Left lung (tissue), 10 donors: ENCODE data around the gene SV2B. TPM values are rescaled to one million over a fixed set of nuclear protein-coding genes. Genes with fewer than 3 reads are reported as not detected.

ENCODE experiments used
- ATAC-seq: fragments of 200-7000 bp; cut with Tn5 transposase; one replicate; pipeline ENCODE4 v1.9.1; 2020; ENCODE audit warnings: moderate library complexity
- DNase-seq, 4 donors: peaks; one replicate each; pipeline ENCODE4 v3.0.0-alpha.2; 2013 to 2020
- H3K27ac ChIP-seq, 2 donors: fragments of 200-600 bp; sonication (generic) in 1 of 2; one replicate each; pipeline versions ENCODE4 v1.5.0 to v1.8.0; 2020 to 2021
- H3K27me3 ChIP-seq, 2 donors: fragments of 200-600 bp; sonication (generic) in 1 of 2; one replicate each; pipeline versions ENCODE4 v1.5.0 to v1.8.0; 2020 to 2021
- H3K36me3 ChIP-seq, 2 donors: fragments of 200-600 bp; sonication (generic) in 1 of 2; one replicate each; pipeline versions ENCODE4 v1.5.0 to v1.8.0; 2020 to 2021
- H3K4me1 ChIP-seq, 2 donors: fragments of 200-600 bp; one replicate each; pipeline ENCODE4 v1.8.0; 2021
- H3K4me3 ChIP-seq, 2 donors: fragments of 200-600 bp; sonication (generic) in 1 of 2; one replicate each; pipeline versions ENCODE4 v1.5.0 to v1.8.0; 2020 to 2021; ENCODE audit warnings: mild to moderate bottlenecking in 1 of 2
- H3K9me3 ChIP-seq, 2 donors: fragments of 200-600 bp; sonication (generic) in 1 of 2; one replicate each; pipeline versions ENCODE4 v1.5.0 to v1.8.0; 2020 to 2021
- intact Hi-C, 2 donors: fragments of 100-400 bp; cut with DNase I; formaldehyde crosslinking; loops; one replicate each; pipeline versions ENCODE4 v1.11.2 to v1.14.2; 2022
- polyA plus RNA-seq, 6 donors: library from polyadenylated mRNA; unstranded; fragments of 120-200 nt; gene quantifications; one replicate each; pipeline ENCODE4 v1.2.1, GENCODE V29; 2013; ENCODE audit not compliant: insufficient read length in 6 of 6
- total RNA-seq, 2 donors: library from RNA; stranded (reverse); fragmentation: NEBNext Ultra II Directional; extraction: Animal tissue kit (Norgen Biotek cat#: 25700); gene quantifications; one replicate each; pipeline ENCODE4 v1.2.1, GENCODE V29; 2021
- TF ChIP-seq, protein P1 (sequence below), 2 donors: fragments of 200-600 bp; sonication (generic) in 1 of 2; IDR thresholded peaks; one replicate each; pipeline versions ENCODE4 v1.5.0 to v1.8.0; 2021; ENCODE audit warnings: antibody characterized with exemption in 2 of 2
- donor health status: DM: no; HTN: yes; CAD: no.
- donor health status: DM: no; HTN: no; CAD: no.

SV2B gene
- total and polyA plus RNA-seq, 8 donors: 0.58 to 3.2 (median 1.4) TPM

DNA sequence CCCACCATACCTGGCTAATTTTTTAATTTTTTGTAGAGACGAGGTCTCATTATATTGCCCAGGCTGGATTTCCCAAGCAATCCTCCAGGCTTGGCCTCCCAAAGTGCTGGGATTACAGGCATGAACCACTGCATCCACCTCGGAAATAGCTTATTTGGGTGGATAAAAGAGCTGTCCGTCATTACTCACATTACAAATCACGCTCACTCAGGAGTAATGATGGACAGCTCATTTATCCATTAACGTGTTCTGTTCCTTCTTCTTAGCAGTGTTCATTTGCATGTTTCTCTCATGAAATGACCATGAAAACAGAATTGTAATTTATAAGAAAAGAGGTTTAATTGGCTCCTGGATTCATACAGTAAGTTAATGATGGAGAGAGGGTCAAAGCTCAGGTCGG is 9.8 kb downstream of the SV2B start:
- ATAC-seq: no peak
- no peak for DNase-seq
- Histone ChIP-seq H3K27ac (no peak overlapping the region), H3K4me1 (no peaks in the 10 kb centered on the region), H3K9me3 (no peaks in the 10 kb centered on the region), H3K27me3 (no peaks in the 10 kb centered on the region), H3K4me3 (no peak overlapping the region), H3K36me3 (no peaks in the 10 kb centered on the region)
- intact Hi-C loops: no loop called here
- TF ChIP-seq, protein P1, sequence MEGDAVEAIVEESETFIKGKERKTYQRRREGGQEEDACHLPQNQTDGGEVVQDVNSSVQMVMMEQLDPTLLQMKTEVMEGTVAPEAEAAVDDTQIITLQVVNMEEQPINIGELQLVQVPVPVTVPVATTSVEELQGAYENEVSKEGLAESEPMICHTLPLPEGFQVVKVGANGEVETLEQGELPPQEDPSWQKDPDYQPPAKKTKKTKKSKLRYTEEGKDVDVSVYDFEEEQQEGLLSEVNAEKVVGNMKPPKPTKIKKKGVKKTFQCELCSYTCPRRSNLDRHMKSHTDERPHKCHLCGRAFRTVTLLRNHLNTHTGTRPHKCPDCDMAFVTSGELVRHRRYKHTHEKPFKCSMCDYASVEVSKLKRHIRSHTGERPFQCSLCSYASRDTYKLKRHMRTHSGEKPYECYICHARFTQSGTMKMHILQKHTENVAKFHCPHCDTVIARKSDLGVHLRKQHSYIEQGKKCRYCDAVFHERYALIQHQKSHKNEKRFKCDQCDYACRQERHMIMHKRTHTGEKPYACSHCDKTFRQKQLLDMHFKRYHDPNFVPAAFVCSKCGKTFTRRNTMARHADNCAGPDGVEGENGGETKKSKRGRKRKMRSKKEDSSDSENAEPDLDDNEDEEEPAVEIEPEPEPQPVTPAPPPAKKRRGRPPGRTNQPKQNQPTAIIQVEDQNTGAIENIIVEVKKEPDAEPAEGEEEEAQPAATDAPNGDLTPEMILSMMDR (IDR thresholded peaks at IDR 0.05): no peak

DNA sequence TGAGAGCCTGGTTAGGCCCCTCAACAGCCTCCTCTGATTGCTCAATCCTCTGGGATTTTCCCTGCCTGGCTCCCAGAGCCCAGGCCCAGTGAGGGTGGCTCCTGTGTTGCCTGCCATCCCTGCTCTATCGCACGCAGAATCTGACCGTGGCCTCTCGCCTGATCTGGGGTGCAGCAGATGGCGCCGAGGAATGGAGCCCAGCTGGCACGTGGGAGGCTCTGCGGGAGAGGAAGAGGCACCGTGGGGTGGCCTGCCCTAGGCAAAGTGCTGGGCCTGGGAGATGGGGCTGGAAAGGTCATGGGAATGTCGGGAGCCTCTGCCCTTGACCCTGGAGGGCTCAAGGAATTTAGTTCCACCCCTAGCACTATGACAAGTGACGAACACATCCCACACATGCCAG is 10.3 kb downstream of the SV2B start:
- Histone ChIP-seq H3K4me3 (no peak overlapping the region), H3K9me3 (no peaks in the 10 kb centered on the region), H3K27me3 (no peaks in the 10 kb centered on the region), H3K4me1 (no peaks in the 10 kb centered on the region), H3K27ac (no peak overlapping the region), H3K36me3 (no peaks in the 10 kb centered on the region)
- ATAC-seq: no peak
- DNase-seq: no peak
- TF ChIP-seq, protein P1 (IDR thresholded peaks at IDR 0.05): no peak
- intact Hi-C loops: no loop called here

DNA sequence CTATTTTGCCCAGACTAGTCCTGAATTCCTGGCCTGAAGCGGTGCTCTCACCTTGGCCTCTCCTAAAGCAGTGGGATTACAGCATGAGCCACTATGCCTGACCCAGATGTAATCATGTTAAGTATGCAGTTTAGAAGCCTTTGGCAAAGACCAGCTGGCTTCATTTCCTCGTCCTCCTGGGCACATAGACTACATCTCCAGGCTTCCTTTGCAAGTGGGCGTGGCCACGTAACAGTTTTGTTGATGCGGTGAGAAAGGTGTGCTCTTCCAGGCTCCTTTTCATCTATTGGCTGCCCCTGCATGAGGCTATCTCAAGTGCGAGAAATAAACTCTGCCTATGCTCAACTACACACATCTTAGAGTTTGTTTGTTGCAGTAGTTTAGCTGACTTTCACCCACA is 13.0 kb downstream of the SV2B start:
- H3K36me3 ChIP-seq: no peaks in the 10 kb centered on the region
- no peaks in the 10 kb centered on the region for H3K9me3 ChIP-seq
- no peak overlapping the region for H3K27ac ChIP-seq
- TF ChIP-seq, protein P1 (IDR thresholded peaks at IDR 0.05): no peak
- H3K4me1 ChIP-seq: no peaks in the 10 kb centered on the region
- no peaks in the 10 kb centered on the region for H3K27me3 ChIP-seq
- no peak for DNase-seq
- H3K4me3 ChIP-seq: no peak overlapping the region
- no peak for ATAC-seq
- intact Hi-C loops: no loop called here

DNA sequence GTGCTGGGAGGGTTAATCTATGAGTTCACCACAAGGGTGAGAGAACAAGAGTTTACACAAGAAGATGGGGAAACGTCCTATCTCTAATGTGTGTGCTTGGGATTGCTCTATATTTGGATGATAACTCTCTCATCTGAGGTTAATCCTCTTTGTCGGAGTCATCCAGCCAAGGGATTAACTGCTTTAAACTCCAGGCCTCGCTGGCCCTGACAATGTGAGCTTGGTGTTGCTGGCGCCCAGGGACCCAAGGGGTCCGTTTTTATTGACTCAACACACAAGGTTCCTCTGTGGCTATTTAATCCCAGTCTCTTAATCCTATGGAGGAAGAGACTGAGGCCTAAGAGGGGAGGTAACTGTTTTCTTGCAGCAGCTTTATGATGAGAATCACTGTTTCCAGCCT is 14.2 kb downstream of the SV2B start:
- Histone ChIP-seq H3K27me3 (no peaks in the 10 kb centered on the region), H3K4me1 (no peaks in the 10 kb centered on the region), H3K27ac (no peak overlapping the region), H3K4me3 (no peak overlapping the region), H3K9me3 (no peaks in the 10 kb centered on the region), H3K36me3 (no peaks in the 10 kb centered on the region)
- TF ChIP-seq, protein P1 (IDR thresholded peaks at IDR 0.05): no peak
- DNase-seq: no peak
- intact Hi-C loops: no loop called here
- no peak for ATAC-seq

DNA sequence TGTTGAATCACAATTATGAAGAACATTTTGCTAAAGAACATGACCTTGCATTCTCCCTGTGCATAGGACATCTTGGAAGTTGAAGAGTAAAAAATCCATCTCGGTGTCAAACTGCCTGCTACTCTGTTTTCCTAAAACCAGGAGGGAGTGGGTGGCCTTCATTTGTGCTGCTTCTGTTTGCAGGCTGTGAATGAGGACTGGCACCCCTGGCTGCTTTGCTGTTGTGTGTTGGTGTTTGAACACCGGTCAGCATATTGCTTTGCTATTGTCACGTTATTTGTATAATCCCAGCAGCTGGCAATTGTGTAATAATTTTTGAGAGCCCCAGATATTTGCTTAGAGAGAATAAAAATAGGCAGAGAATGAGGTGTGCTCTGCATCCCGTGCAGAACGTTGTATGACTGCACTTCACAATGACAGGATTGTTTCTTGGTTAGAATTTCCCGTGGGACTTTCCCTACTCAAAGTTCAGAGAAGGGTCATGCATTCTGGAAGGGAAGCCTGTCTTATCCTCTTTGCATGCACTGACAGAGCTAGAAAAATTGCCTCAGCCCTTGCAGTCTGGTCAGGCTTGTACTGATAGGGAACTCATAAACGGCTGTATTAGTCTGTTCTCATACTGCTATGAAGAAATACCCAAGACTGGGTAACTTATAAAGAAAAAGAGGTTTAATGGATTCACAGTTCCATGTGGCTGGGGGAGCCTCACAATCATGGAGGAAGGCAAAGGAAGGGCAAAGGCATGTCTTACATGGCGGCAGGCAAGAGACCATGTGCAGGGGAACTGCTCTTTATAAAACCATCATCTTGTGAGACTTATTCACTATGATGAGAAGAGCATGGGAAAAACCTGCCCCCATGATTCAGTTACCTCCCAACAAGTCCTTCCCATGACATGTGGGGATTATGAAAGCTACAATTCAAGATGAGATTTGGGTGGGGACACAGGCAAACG is 16.3 kb downstream of the SV2B start:
- no peak overlapping the region for H3K27ac ChIP-seq
- no peaks in the 10 kb centered on the region for H3K27me3 ChIP-seq
- DNase-seq (peak in 1 of 4 donors; percentile 32), ATAC-seq (peak; percentile 37)
- TF ChIP-seq, protein P1 (IDR thresholded peaks at IDR 0.05): no peak
- intact Hi-C loops: no loop called here
- no peaks in the 10 kb centered on the region for H3K36me3 ChIP-seq
- H3K4me3 ChIP-seq: no peak overlapping the region
- no peaks in the 10 kb centered on the region for H3K9me3 ChIP-seq
- no peaks in the 10 kb centered on the region for H3K4me1 ChIP-seq
